ENCODE data around the gene POP4. TPM values are rescaled to one million over a fixed set of nuclear protein-coding genes. Genes with fewer than 3 reads are reported as not detected.

POP4 gene
- total RNA-seq, 4 donors from 2014 or later = 6.4 to 59.7 (median 38.7) TPM

Other genes starting within 250 kb of the POP4 start
- not detected for gene VSTM2B, start 80.3 kb upstream of the POP4 start, total RNA-seq
- 10 to 100 TPM in 3 of 4 donors, 1 to 10 TPM in 1; 8.6 to 38.8 (median 14.2) TPM for gene PLEKHF1, start 59.2 kb downstream of the POP4 start, total RNA-seq
- 10 to 100 TPM; 13.9 to 33.3 (median 21.4) TPM for gene C19orf12, start 109.0 kb downstream of the POP4 start, total RNA-seq
- 10 to 100 TPM in 1 of 4 donors, 1 to 10 TPM in 3; 1.7 to 30.3 (median 5.8) TPM for gene CCNE1, start 205.7 kb downstream of the POP4 start, total RNA-seq

All from transverse colon (tissue), 4 donors.